B cell (primary cell): ENCODE results near the gene CHST9. TPM values are rescaled to one million over a fixed set of nuclear protein-coding genes. Genes with fewer than 3 reads are reported as not detected.

Experiments
- ATAC-seq: fragments of 200-7000 bp; cut with Tn5 transposase; one replicate; pipeline ENCODE4 v1.10.0; 2021; ENCODE audit warnings: low read depth, mild to moderate bottlenecking, moderate number of reproducible peaks, moderate library complexity
- CTCF ChIA-PET: fragments of 350-600 bp; sonication (Branson Sonifier 250); formaldehyde crosslinking; loops from one replicate; lab custom pipeline; 2021; ENCODE audit warnings: antibody characterized with exemption, inconsistent platforms; lab: Charles Lee
- POLR2A ChIA-PET: fragments of 350-600 bp; sonication (Branson Sonifier 250); formaldehyde crosslinking; loops from one replicate; lab custom pipeline; 2021; ENCODE audit warnings: antibody characterized with exemption; lab: Charles Lee
- DNase-seq: peaks from one replicate; pipeline ENCODE4 v3.0.0; 2013
- H2AFZ ChIP-seq: 2 replicates; pipeline ENCODE4 v1.6.1; 2012; ENCODE audit warnings: mild to moderate bottlenecking, low read depth, low read length; ENCODE audit not compliant: insufficient read depth, poor library complexity, severe bottlenecking
- H3K27ac ChIP-seq, 2 donors: 1 replicate in 1 of 2; 2 replicates in 1 of 2; pipeline ENCODE4 v1.5.1; 2012 to 2013; ENCODE audit warnings: low read length in 2 of 2, mild to moderate bottlenecking in 2 of 2, moderate library complexity in 1 of 2
- H3K27me3 ChIP-seq, 4 experiments: fragments of 200-600 bp in 1 of 4; sonication (generic) in 1 of 4; replicated peaks in 1 of 4; 1 replicate in 2 of 4; 2 replicates in 2 of 4; pipeline versions ENCODE4 v1.6.1 to v1.7.0; 2013 to 2016; ENCODE audit warnings: low read length in 3 of 4, mild to moderate bottlenecking in 2 of 4, mixed read lengths in 1 of 4, moderate library complexity in 1 of 4; ENCODE audit not compliant: insufficient read depth in 4 of 4, control insufficient read depth in 3 of 4; ENCODE audit errors: control extremely low read depth in 1 of 4
- H3K36me3 ChIP-seq, 2 experiments: replicated peaks in 1 of 2; 1 replicate in 1 of 2; 2 replicates in 1 of 2; pipeline versions ENCODE4 v1.6.1 to v1.7.1; 2013; ENCODE audit warnings: low read length in 1 of 2; ENCODE audit not compliant: insufficient read depth in 2 of 2, control insufficient read depth in 1 of 2; ENCODE audit errors: control extremely low read depth in 1 of 2, extremely low read depth in 1 of 2
- H3K4me1 ChIP-seq, 2 donors: fragments of 200-600 bp in 1 of 2; sonication (generic) in 1 of 2; 1 replicate in 1 of 2; 2 replicates in 1 of 2; pipeline versions ENCODE4 v1.5.1 to v1.6.1; 2013 to 2017; ENCODE audit warnings: low read length in 2 of 2; ENCODE audit not compliant: control insufficient read depth in 2 of 2, insufficient read depth in 2 of 2
- H3K4me2 ChIP-seq: replicated peaks from 2 replicates; pipeline ENCODE3; 2012; ENCODE audit warnings: mild to moderate bottlenecking, low read depth, low read length; ENCODE audit not compliant: poor library complexity, severe bottlenecking
- H3K4me3 ChIP-seq, 5 experiments: fragments of 200-600 bp in 1 of 5; sonication (generic) in 1 of 5; 1 replicate in 3 of 5; 2 replicates in 2 of 5; pipeline versions ENCODE4 v1.5.1 to v1.7.0; 2011 to 2016; ENCODE audit warnings: low read length in 4 of 5, mild to moderate bottlenecking in 4 of 5, low read depth in 2 of 5, control low read depth in 1 of 5, moderate library complexity in 1 of 5; ENCODE audit not compliant: insufficient read depth in 1 of 5; ENCODE audit errors: control extremely low read depth in 1 of 5, extremely low read depth in 1 of 5
- H3K79me2 ChIP-seq: fragments of 200-600 bp; sonication (generic); one replicate; pipeline ENCODE4 v1.6.0; 2016; ENCODE audit warnings: low read length; ENCODE audit not compliant: control insufficient read depth, insufficient read depth
- H3K9ac ChIP-seq: fragments of 200-600 bp; sonication (generic); 2 replicates; pipeline ENCODE4 v1.6.1; 2017; ENCODE audit warnings: mild to moderate bottlenecking, low read length, moderate library complexity
- H3K9me3 ChIP-seq, 3 donors: one replicate each; pipeline versions ENCODE4 v1.6.1 to v1.7.1; 2013; ENCODE audit warnings: low read length in 2 of 3; ENCODE audit not compliant: control insufficient read depth in 2 of 3, insufficient read depth in 1 of 3; ENCODE audit errors: control extremely low read depth in 1 of 3
- H4K20me1 ChIP-seq: 2 replicates; pipeline ENCODE4 v1.6.0; 2012; ENCODE audit warnings: mild to moderate bottlenecking, low read length; ENCODE audit not compliant: insufficient read depth, control insufficient read depth, poor library complexity, severe bottlenecking
- H3K27ac Mint-ChIP-seq: one replicate; pipeline ENCODE4 v1.8.0; 2021; ENCODE audit warnings: mixed read lengths
- H3K27me3 Mint-ChIP-seq: one replicate; pipeline ENCODE4 v1.8.0; 2021; ENCODE audit warnings: mixed read lengths
- H3K4me1 Mint-ChIP-seq: one replicate; pipeline ENCODE4 v1.8.0; 2021; ENCODE audit warnings: mixed read lengths
- H3K4me3 Mint-ChIP-seq: one replicate; pipeline ENCODE4 v1.8.0; 2021; ENCODE audit warnings: mixed read lengths
- H3K9me3 Mint-ChIP-seq: one replicate; pipeline ENCODE4 v1.8.0; 2022; ENCODE audit warnings: mixed read lengths; ENCODE audit not compliant: insufficient read depth
- CTCF ChIP-seq: fragments of 200-600 bp; IDR thresholded peaks from one replicate; pipeline ENCODE4 v1.8.0; 2022; ENCODE audit warnings: antibody characterized with exemption, mild to moderate bottlenecking
- EZH2 ChIP-seq: IDR thresholded peaks from 2 replicates; pipeline ENCODE4 v1.6.1; 2012; ENCODE audit warnings: borderline replicate concordance, low read depth, mild to moderate bottlenecking, moderate library complexity, low read length; ENCODE audit not compliant: insufficient read depth, poor library complexity, severe bottlenecking
- WGBS: methylation state at CpG from one replicate; pipeline ENCODE4 v1.1.5; 2013; ENCODE audit warnings: missing lambda C conversion rate; ENCODE audit not compliant: insufficient coverage; 5-methylcytosine and 5-hydroxymethylcytosine counted together
- intact Hi-C: fragments of 100-400 bp; cut with micrococcal nuclease; formaldehyde crosslinking; loops from one replicate; pipeline ENCODE4 v1.10.0; 2022
- polyA plus RNA-seq: library from polyadenylated mRNA; depleted of rRNA; stranded (reverse); fragments of >200 nt; gene quantifications from 2 replicates; pipeline ENCODE4 v1.2.3, GENCODE V29; 2012
- total RNA-seq, 2 donors: library from RNA; stranded (reverse); fragments of 120-200 nt in 1 of 2; gene quantifications; 1 replicate in 1 of 2; 2 replicates in 1 of 2; pipeline versions ENCODE4 v1.2.3 to v1.2.4, GENCODE V29; 2013 to 2022

CHST9 gene
- total and polyA plus RNA-seq, 2 donors (not counting 1 experiment from before 2014, with no cell fraction given) = not detected

DNA sequence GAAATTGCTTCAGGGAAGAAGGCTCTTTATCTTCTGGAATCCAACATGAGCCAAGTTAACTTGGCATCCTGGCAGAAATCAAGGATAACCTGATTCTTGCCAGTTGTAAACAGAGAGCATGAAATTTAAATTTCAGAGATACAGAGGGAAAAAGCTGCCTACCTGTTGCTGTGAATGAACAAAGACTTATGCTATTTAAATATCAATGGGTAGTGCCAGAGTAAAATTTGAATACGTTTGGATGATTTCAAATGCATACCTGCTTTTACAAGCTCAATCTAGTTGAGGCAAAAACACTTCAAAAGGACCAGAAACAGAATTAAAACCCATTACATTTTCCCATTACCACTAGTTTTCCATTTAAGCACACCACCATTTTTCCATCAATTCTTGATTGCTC is 60.9 kb downstream of the CHST9 start:
- H3K9ac ChIP-seq = no peak overlapping the region
- ChIA-PET CTCF (no interaction called here), POLR2A (no interaction called here)
- H3K27me3 ChIP-seq = no peaks in the 10 kb centered on the region
- no peak overlapping the region for H3K4me3 Mint-ChIP-seq
- H4K20me1 ChIP-seq = no peaks in the 10 kb centered on the region
- H3K27ac ChIP-seq = no peak overlapping the region
- peaks cover 3% of the 10 kb centered on the region for H3K27me3 Mint-ChIP-seq
- no CpG with 5 or more reads among the region's 1 CpG for WGBS
- H3K79me2 ChIP-seq = no peaks in the 10 kb centered on the region
- no peaks in the 10 kb centered on the region for H3K4me1 Mint-ChIP-seq
- peaks cover 0 to 3% (median 0%) of the 10 kb centered on the region in 3 donors for H3K9me3 ChIP-seq
- no peaks in the 10 kb centered on the region for H3K9me3 Mint-ChIP-seq
- no peak for ATAC-seq
- no peak overlapping the region for H3K4me3 ChIP-seq
- intact Hi-C loops = no loop called here
- H2AFZ ChIP-seq = no peak overlapping the region
- H3K27ac Mint-ChIP-seq = no peak overlapping the region
- no peaks in the 10 kb centered on the region for H3K4me1 ChIP-seq
- no peaks in the 10 kb centered on the region for H3K36me3 ChIP-seq
- no peak overlapping the region for H3K4me2 ChIP-seq
- DNase-seq = no peak
- TF ChIP-seq EZH2 = no peak
- TF ChIP-seq CTCF = no peak

DNA sequence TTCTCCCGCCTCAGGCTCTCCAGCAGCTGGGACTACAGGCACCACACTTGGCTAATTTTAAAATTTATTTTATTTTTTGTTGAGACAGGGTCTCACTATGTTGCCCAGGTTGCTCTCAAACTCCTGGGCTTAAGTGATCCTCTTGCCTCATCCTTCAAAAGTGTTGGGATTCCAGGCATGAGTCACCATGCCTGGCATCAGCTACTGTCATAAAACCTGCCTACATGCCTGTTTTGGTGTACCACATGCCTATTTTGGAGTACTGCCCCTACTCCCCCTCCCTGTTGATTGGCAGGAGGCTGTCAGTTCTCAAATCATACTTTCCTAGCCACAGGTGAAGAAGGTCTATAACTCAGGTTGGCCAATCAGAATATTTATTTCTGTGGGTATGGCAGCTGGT is 64.0 kb downstream of the CHST9 start:
- no CpG with 5 or more reads among the region's 1 CpG for WGBS
- CTCF ChIA-PET = interaction anchor here (0.6 kb wide), 1 partner anchor 345 kb away, joined by 3 read pairs; no protein-coding TSS in a partner anchor
- Histone ChIP-seq H3K27me3 (no peaks in the 10 kb centered on the region), H4K20me1 (no peaks in the 10 kb centered on the region), H3K9me3 (no peaks in the 10 kb centered on the region), H2AFZ (no peak overlapping the region), H3K79me2 (no peaks in the 10 kb centered on the region), H3K27ac (no peak overlapping the region), H3K9ac (no peak overlapping the region), H3K4me2 (no peak overlapping the region), H3K4me3 (no peak overlapping the region), H3K4me1 (no peaks in the 10 kb centered on the region), H3K36me3 (no peaks in the 10 kb centered on the region)
- no peak overlapping the region for H3K4me3 Mint-ChIP-seq
- ATAC-seq (no peak), DNase-seq (no peak)
- no peaks in the 10 kb centered on the region for H3K4me1 Mint-ChIP-seq
- H3K27ac Mint-ChIP-seq = no peak overlapping the region
- POLR2A ChIA-PET = no interaction called here
- intact Hi-C loops = no loop called here
- peaks cover 3% of the 10 kb centered on the region for H3K27me3 Mint-ChIP-seq
- TF ChIP-seq CTCF (no peak), EZH2 (no peak)
- no peaks in the 10 kb centered on the region for H3K9me3 Mint-ChIP-seq
